HepG2 (cell line): ENCODE measurements around the gene GPT2. TPM values are rescaled to one million over a fixed set of nuclear protein-coding genes. Genes with fewer than 3 reads are reported as not detected.

ENCODE experiments used
- ARNT ChIP-seq: fragments of 450-650 bp; IDR thresholded peaks from 2 replicates; pipeline ENCODE4 v1.6.1; 2017
- CBX2 ChIP-seq, 2 experiments: fragments of 200-600 bp in 1 of 2; sonication (generic); formaldehyde crosslinking in 1 of 2; IDR thresholded peaks; 2 replicates each; pipeline versions ENCODE4 v1.7.0 to v1.8.1; 2018 to 2022; ENCODE audit warnings: low read depth in 2 of 2, low read length in 1 of 2, mild to moderate bottlenecking in 1 of 2, missing genetic modification reagents in 1 of 2
- FOXO1 ChIP-seq: sonication (generic); formaldehyde crosslinking; IDR thresholded peaks from 2 replicates; pipeline ENCODE4 v1.4.0; 2020; ENCODE audit warnings: missing genetic modification reagents
- GABPB1 ChIP-seq: IDR thresholded peaks from 2 replicates; pipeline ENCODE4 v1.6.1; 2016; ENCODE audit warnings: mild to moderate bottlenecking, missing genetic modification reagents, moderate library complexity, missing compliant biosample characterization
- HMG20A ChIP-seq: IDR thresholded peaks from 2 replicates; pipeline ENCODE4 v1.6.1; 2016; ENCODE audit warnings: borderline replicate concordance
- JUN ChIP-seq: sonication (generic); formaldehyde crosslinking; IDR thresholded peaks from 2 replicates; pipeline ENCODE4 v1.4.0; 2020; ENCODE audit warnings: mild to moderate bottlenecking, missing genetic modification reagents
- KDM5B ChIP-seq: sonication (generic); formaldehyde crosslinking; IDR thresholded peaks from 2 replicates; pipeline ENCODE4 v1.4.0; 2020; ENCODE audit warnings: missing genetic modification reagents, mild to moderate bottlenecking, borderline replicate concordance
- MXD4 ChIP-seq: IDR thresholded peaks from 2 replicates; pipeline ENCODE4 v1.6.1; 2016; ENCODE audit warnings: mild to moderate bottlenecking, missing biosample characterization, missing genetic modification reagents
- NFE2L1 ChIP-seq: sonication (generic); formaldehyde crosslinking; IDR thresholded peaks from 2 replicates; pipeline ENCODE4 v1.4.0; 2020; ENCODE audit warnings: missing genetic modification reagents, mild to moderate bottlenecking, borderline replicate concordance
- PAWR ChIP-seq: sonication (generic); formaldehyde crosslinking; IDR thresholded peaks from 2 replicates; pipeline ENCODE4 v1.4.0; 2020; ENCODE audit warnings: missing genetic modification reagents, mild to moderate bottlenecking, borderline replicate concordance
- RBFOX2 ChIP-seq: fragments of 200-400 bp; formaldehyde crosslinking; IDR thresholded peaks from 2 replicates; pipeline ENCODE4 v1.6.1; 2017; ENCODE audit warnings: low read depth, mild to moderate bottlenecking, low read length
- ZNF17 ChIP-seq: sonication (generic); formaldehyde crosslinking; IDR thresholded peaks from 2 replicates; pipeline ENCODE4 v1.5.0; 2020; ENCODE audit warnings: mild to moderate bottlenecking, missing genetic modification reagents
- ZNF343 ChIP-seq: sonication (generic); formaldehyde crosslinking; IDR thresholded peaks from 2 replicates; pipeline ENCODE4 v1.4.0; 2020; ENCODE audit warnings: mild to moderate bottlenecking, missing genetic modification reagents
- polyA plus RNA-seq, 8 experiments: library from polyadenylated mRNA; depleted of rRNA in 3 of 8; stranded (reverse) in 7 of 8; unstranded in 1 of 8; fragments of >200 nt; fragmentation: Illumina TruSeq in 4 of 8; extraction: Trizol in 4 of 8; gene quantifications; 2 replicates each; pipeline versions ENCODE4 v1.2.1 to v1.2.3, GENCODE V29; 2011 to 2016; ENCODE audit warnings: low read depth in 4 of 8, missing spikeins in 1 of 8, mixed read lengths in 1 of 8; ENCODE audit not compliant: insufficient read depth in 1 of 8
- total RNA-seq, 5 experiments: library from RNA; depleted of rRNA; stranded (reverse); fragments of >200 nt; fragmentation: Illumina TruSeq; extraction: Trizol; gene quantifications; 2 replicates each; pipeline ENCODE4 v1.2.3, GENCODE V29; 2016; ENCODE audit warnings: low read depth in 1 of 5
- TF ChIP-seq, protein P1 (sequence below): sonication (generic); formaldehyde crosslinking; IDR thresholded peaks from 2 replicates; pipeline ENCODE4 v1.4.0; 2020; ENCODE audit warnings: missing genetic modification reagents, borderline replicate concordance
- TF ChIP-seq, protein P2 (sequence below): sonication (generic); formaldehyde crosslinking; conservative IDR thresholded peaks from 2 replicates; pipeline ENCODE4 v1.5.0; 2020; ENCODE audit warnings: missing genetic modification reagents
- TF ChIP-seq, protein P3 (sequence below): sonication (generic); formaldehyde crosslinking; IDR thresholded peaks from 2 replicates; pipeline ENCODE4 v1.8.0; 2022; ENCODE audit warnings: missing genetic modification reagents, mild to moderate bottlenecking, borderline replicate concordance
- TF ChIP-seq, protein P4 (sequence below): sonication (generic); formaldehyde crosslinking; IDR thresholded peaks from 2 replicates; pipeline ENCODE4 v1.5.1; 2020; ENCODE audit warnings: mild to moderate bottlenecking, missing genetic modification reagents, moderate library complexity
- TF ChIP-seq, protein P5 (sequence below): IDR thresholded peaks from 2 replicates; pipeline ENCODE4 v1.6.1; 2016; ENCODE audit warnings: low read depth

The GPT2 gene
- total and polyA plus RNA-seq, 2 of the 13 experiments (the other 11 are each of a cell fraction or from before 2014, with no cell fraction given): 138 to 267 TPM

DNA sequence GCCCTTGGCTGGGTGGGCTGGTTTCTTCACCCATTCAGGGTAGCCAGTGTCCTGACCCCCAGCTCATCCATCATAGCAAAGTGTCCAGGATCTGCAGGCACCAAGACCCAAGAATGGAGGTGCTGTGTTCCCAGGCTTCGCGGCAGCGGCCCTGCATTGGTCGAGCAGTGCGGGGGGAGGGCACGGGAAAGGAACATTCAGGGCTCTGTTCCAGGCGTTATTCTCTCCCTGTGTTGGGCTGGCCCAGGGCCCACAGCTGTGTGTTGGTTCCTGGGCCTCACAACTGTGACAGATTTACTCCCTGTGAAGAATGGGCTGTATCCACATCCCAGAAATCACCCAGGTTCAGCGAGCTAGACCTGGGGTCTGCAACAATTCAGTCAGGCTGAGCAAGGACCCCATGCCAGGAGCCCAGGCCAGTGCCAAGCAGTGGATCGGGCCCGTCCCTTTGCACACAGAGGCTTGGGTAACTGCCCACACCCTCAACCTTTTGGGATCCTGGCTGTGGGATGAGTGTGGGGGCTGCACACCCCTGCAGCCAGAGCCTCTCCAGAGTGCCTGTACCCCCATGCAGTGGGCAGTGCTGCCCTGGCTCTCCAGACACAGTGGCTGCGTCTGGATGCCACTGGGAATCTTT, 10.0 kb downstream of the GPT2 start (continued):
- TF ChIP-seq, protein P1, sequence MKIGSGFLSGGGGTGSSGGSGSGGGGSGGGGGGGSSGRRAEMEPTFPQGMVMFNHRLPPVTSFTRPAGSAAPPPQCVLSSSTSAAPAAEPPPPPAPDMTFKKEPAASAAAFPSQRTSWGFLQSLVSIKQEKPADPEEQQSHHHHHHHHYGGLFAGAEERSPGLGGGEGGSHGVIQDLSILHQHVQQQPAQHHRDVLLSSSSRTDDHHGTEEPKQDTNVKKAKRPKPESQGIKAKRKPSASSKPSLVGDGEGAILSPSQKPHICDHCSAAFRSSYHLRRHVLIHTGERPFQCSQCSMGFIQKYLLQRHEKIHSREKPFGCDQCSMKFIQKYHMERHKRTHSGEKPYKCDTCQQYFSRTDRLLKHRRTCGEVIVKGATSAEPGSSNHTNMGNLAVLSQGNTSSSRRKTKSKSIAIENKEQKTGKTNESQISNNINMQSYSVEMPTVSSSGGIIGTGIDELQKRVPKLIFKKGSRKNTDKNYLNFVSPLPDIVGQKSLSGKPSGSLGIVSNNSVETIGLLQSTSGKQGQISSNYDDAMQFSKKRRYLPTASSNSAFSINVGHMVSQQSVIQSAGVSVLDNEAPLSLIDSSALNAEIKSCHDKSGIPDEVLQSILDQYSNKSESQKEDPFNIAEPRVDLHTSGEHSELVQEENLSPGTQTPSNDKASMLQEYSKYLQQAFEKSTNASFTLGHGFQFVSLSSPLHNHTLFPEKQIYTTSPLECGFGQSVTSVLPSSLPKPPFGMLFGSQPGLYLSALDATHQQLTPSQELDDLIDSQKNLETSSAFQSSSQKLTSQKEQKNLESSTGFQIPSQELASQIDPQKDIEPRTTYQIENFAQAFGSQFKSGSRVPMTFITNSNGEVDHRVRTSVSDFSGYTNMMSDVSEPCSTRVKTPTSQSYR (CRISPR knock-in tag): no peak; the same call in 1 of the 2 replicates
- TF ChIP-seq, protein P2, sequence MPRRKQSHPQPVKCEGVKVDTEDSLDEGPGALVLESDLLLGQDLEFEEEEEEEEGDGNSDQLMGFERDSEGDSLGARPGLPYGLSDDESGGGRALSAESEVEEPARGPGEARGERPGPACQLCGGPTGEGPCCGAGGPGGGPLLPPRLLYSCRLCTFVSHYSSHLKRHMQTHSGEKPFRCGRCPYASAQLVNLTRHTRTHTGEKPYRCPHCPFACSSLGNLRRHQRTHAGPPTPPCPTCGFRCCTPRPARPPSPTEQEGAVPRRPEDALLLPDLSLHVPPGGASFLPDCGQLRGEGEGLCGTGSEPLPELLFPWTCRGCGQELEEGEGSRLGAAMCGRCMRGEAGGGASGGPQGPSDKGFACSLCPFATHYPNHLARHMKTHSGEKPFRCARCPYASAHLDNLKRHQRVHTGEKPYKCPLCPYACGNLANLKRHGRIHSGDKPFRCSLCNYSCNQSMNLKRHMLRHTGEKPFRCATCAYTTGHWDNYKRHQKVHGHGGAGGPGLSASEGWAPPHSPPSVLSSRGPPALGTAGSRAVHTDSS (CRISPR knock-in tag): no peak
- 0 out of 2 replicates have a peak, but pooled peaks have one; percentile 7 for TF ChIP-seq MXD4 (CRISPR knock-in tag)
- no peak for TF ChIP-seq NFE2L1 (CRISPR knock-in tag)
- no peak for TF ChIP-seq JUN (CRISPR knock-in tag)
- no peak for TF ChIP-seq ARNT
- no peak for TF ChIP-seq CBX2 (IDR thresholded peaks at IDR 0.05; ENCODE audit: low read depth, low read length)
- no peak for TF ChIP-seq CBX2 (CRISPR knock-in tag; IDR thresholded peaks at IDR 0.05; ENCODE audit: low read depth)
- no peak for TF ChIP-seq PAWR (CRISPR knock-in tag)
- TF ChIP-seq HMG20A (CRISPR knock-in tag): no peak
- TF ChIP-seq FOXO1 (CRISPR knock-in tag): 0 out of 2 replicates have a peak, but pooled peaks have one; percentile 5
- TF ChIP-seq, protein P3, sequence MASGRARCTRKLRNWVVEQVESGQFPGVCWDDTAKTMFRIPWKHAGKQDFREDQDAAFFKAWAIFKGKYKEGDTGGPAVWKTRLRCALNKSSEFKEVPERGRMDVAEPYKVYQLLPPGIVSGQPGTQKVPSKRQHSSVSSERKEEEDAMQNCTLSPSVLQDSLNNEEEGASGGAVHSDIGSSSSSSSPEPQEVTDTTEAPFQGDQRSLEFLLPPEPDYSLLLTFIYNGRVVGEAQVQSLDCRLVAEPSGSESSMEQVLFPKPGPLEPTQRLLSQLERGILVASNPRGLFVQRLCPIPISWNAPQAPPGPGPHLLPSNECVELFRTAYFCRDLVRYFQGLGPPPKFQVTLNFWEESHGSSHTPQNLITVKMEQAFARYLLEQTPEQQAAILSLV (CRISPR knock-in tag): 0 out of 2 replicates have a peak, but pooled peaks have one; percentile 23
- TF ChIP-seq ZNF343 (CRISPR knock-in tag): no peak
- 0 out of 2 replicates have a peak, but pooled peaks have one; percentile 17 for TF ChIP-seq GABPB1 (CRISPR knock-in tag)
- no peak for TF ChIP-seq ZNF17
- TF ChIP-seq RBFOX2: peak; percentile 59
- TF ChIP-seq KDM5B: peak; percentile 48; the same call in 1 of the 2 replicates
- TF ChIP-seq, protein P4, sequence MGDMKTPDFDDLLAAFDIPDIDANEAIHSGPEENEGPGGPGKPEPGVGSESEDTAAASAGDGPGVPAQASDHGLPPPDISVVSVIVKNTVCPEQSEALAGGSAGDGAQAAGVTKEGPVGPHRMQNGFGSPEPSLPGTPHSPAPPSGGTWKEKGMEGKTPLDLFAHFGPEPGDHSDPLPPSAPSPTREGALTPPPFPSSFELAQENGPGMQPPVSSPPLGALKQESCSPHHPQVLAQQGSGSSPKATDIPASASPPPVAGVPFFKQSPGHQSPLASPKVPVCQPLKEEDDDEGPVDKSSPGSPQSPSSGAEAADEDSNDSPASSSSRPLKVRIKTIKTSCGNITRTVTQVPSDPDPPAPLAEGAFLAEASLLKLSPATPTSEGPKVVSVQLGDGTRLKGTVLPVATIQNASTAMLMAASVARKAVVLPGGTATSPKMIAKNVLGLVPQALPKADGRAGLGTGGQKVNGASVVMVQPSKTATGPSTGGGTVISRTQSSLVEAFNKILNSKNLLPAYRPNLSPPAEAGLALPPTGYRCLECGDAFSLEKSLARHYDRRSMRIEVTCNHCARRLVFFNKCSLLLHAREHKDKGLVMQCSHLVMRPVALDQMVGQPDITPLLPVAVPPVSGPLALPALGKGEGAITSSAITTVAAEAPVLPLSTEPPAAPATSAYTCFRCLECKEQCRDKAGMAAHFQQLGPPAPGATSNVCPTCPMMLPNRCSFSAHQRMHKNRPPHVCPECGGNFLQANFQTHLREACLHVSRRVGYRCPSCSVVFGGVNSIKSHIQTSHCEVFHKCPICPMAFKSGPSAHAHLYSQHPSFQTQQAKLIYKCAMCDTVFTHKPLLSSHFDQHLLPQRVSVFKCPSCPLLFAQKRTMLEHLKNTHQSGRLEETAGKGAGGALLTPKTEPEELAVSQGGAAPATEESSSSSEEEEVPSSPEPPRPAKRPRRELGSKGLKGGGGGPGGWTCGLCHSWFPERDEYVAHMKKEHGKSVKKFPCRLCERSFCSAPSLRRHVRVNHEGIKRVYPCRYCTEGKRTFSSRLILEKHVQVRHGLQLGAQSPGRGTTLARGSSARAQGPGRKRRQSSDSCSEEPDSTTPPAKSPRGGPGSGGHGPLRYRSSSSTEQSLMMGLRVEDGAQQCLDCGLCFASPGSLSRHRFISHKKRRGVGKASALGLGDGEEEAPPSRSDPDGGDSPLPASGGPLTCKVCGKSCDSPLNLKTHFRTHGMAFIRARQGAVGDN (CRISPR knock-in tag): peak; percentile 50
- TF ChIP-seq, protein P5, sequence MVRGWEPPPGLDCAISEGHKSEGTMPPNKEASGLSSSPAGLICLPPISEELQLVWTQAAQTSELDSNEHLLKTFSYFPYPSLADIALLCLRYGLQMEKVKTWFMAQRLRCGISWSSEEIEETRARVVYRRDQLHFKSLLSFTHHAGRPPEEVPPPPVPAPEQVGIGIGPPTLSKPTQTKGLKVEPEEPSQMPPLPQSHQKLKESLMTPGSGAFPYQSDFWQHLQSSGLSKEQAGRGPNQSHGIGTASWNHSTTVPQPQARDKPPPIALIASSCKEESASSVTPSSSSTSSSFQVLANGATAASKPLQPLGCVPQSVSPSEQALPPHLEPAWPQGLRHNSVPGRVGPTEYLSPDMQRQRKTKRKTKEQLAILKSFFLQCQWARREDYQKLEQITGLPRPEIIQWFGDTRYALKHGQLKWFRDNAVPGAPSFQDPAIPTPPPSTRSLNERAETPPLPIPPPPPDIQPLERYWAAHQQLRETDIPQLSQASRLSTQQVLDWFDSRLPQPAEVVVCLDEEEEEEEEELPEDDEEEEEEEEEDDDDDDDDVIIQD: no peak
